NCI-H128 (cell line): Measurements from ENCODE around the gene KLHDC9.
"Not testable (repeated sequence)": the region's sequence is repeated elsewhere in the genome, so short reads cannot be mapped to it uniquely, and the experiment has no call there.

ENCODE experiments used
- DNase-seq: peaks from one replicate; lab custom pipeline; 2025; ENCODE audit not compliant: unreplicated experiment; lab: John Stamatoyannopoulos, UW

Gene KLHDC9, protein sequence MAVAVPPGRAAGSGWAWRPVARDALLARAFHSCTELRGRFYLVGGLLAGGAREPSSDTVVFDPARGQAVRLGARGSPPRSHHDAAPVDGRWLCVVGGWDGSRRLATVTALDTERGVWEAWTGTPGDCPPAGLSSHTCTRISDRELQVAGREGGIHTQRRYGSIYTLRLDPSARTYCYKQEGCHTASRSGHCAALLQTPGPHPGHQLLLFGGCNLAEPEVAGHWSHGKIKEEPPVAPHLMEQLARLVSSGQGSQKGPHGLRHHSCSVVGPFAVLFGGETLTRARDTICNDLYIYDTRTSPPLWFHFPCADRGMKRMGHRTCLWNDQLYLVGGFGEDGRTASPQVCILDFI

DNA sequence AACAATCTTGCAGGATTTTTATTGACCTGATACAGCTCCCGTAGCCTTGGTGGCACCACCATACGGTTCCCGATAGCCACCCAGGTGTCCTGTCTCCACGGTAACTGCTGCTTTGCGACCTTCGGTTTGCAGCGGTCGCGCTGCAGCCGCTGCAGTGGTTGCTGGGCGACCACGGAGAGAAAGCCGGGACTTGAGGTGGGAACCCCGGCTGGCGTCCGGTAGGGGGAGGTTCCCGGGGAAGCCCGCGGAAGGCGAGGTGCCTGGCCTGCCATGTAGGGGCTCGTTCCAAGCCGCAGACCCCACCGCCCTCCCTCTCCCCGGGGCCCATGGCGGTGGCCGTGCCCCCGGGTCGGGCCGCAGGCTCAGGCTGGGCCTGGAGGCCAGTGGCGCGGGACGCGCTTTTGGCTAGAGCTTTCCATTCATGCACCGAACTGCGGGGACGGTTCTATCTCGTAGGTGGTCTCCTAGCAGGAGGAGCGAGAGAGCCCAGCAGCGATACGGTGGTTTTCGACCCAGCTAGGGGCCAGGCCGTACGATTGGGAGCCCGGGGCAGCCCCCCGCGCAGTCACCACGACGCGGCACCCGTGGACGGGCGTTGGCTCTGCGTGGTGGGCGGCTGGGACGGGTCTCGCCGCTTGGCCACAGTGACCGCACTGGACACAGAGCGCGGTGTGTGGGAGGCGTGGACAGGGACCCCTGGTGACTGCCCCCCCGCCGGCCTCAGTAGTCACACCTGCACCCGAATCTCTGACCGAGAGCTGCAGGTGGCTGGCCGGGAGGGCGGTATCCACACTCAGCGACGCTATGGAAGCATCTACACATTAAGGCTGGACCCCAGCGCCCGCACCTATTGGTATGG, at the start of gene KLHDC9:
KLHDC9 (plus strand) TSS at position 152 of the 859 bp plus-strand sequence; CDS start at position 327, 175 bp downstream.
- DNase-seq: peak; percentile 80

DNA sequence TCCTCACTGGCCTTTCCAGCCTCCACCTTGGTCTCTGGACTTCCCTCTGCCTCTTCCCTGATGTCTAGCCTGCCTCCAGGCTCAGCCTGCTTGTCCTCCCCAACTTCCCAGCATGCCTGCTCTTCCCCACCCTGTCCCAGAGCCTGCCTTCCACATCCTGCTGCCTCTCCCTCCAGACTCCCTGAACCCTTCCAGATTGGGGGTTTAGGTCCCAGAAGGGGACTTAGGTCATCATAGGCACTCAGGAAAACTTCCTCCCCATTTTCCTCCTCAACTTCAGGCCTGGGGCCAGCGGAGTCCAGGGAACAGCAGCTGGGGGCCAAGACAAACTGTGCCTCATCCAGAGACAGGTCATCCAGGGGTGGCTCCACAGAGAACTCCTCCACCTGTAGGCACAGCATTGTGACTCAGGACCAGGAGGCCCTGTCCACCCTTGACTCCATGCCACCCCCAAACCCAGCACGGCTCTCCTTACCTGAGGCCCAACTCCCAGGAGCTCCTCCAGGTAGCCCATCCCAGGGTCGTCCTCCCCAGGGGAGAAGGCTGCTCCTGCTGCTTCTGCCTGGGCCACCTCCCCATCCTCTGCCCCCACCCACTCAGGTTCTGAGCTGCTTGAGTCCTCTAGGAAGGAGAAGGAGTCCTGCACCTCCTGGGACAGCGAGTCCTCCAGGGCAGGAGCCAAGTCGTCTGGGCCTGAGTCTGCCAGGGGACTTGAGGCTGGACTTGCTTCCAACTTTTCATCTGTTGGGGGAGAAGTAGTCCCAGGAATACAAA, 49.0 kb upstream of the KLHDC9 start:
- no peak for DNase-seq

DNA sequence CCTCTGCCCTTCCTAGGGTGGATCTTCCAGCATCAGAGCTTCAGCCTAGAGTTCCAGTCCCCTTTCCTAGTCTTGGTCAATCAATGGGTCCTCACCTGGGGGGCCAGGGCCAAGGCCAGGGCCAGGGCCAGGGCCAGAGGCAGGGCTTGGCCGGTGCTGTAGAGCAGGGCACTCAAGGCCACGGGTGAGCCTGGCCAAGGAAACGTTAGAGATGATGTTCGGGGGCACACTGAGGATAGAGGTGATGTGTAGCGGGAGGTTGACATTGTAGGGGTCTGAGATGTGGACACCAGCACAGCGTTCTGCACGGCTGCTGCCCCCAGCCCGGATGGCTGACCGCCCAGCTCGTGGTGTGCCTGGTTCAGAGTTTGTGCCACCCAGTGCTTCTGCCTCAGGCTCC, 46.9 kb upstream of the KLHDC9 start:
- no peak for DNase-seq

DNA sequence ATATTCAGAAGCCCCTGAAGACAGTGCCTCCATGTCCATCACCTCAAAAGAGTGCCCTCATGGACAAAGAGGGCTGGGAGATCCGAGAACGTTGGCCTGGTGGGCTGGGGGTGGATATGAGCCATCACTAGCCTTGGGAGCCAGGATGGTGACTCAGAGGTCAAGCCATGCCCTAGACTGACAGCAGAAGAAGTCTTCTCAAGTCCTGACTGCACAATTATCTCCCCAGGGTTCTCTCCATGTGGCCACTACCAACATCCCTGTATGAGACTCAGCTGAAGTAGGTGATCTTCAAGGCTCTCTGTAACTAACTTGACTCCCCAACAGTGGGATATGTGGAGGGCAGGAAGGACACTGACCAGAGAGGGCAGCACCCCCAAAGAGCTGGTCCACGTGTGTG, 45.3 kb upstream of the KLHDC9 start:
- DNase-seq: no peak

DNA sequence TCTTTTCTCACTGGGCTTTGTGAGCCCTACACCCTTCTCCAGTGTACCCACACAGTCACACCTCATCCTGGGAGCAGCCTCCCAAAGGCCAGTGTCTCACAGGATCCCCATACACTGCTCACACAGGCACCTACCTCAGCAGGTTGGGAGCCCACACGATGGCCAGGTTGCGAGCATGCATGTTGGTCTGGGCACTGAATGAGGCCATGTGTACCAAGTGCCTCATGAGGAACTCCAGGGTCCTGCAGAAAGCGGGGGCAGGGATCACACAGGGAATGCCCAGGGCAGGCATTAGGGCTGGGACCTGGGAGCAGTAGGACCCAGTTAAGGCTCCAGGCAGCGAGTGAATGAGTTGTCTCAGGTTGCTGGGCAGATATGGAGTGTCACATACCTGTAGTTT, 43.9 kb upstream of the KLHDC9 start:
- DNase-seq: no peak

DNA sequence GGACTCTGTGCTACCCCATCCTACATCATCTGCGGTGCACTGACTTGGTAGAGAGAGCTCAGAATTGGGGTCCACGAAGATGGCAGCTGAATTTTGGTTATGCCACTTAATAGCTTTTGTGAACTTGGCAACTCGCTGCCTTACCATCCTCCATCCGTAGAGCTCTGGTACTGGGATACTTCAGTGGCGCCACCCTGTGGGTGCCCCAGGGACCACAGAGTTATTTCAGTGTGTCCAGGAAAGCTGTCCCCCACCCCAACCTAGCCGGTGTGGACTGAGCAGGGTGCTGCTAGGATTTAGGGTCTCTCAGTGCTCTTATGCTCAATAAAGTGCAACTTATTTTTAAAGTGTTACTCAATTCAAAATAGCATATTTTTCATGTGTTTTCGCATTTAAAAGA, 43.4 kb upstream of the KLHDC9 start:
- no peak for DNase-seq

DNA sequence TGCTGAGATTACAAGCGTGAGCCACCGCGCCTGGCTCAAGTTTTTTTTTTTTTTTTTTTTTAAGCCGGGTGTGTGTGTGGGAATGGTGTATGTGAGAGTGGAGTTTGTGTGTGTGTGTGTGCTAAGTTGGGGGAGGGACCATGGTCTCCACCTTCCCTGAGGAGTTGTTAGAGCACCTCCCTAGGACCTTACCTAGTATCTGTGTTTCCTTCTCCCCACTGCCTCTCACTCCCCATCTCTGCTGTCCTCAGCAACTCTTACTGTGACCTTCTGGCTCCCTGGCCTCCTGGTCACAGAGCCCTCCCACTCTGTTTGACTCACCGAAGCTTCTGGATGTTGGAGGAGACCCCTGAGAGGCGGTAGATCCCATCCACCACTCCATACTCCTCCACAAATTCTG, 38.9 kb upstream of the KLHDC9 start:
- no peak for DNase-seq

DNA sequence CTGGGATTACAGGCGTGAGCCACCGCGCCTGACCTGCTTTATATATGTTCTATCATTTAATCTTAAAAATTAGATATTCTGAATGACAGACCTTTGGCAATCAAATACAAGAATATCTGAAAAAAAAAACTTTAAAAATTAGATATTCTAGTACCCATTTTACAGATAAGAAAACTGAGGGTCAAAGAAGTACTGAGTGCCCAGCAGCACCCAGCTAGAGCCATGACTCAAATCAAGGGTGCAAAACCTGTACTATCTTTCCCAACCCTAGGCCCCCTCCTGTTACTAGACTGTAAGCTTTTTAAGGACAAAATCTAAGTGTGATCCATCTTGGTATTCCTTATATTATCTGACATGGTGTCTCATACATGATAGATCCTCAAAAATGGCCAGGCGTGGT, 36.7 kb upstream of the KLHDC9 start:
- no peak for DNase-seq

DNA sequence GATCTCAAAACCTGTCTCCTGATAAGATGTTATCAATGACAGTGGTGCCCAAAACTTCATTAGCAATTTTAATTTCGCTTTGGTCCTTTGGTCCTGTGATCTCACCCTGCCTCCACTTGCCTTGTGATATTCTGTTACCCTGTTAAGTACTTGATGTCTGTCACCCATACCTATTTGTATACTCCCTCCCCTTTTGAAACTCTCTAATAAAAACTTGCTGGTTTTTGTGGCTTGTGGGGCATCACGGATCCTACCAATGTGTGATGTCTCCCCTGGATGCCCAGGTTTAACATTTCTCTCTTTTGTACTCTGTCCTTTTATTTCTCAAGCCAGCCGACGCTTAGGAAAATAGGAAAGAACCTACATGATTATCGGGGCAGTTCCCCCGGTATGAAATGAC, 34.2 kb upstream of the KLHDC9 start:
- not testable (repeated sequence) for DNase-seq

DNA sequence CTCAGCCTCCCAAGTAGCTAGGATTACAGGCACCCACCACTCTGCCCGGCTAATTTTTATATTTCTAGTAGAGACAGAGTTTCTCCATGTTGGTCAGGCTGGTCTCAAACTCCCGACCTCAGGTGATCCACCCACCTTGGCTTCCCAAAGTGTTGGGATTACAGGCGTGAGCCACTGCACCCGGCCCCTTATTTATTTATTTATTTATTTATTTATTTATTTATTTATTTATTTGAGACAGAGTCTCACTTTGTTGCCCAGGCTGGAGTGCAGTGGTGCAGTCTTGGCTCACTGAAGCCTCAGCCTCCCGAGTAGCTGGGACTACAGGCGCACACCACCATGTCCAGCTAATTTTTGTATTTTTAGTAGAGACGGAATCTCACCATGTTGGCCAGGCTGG, 32.5 kb upstream of the KLHDC9 start:
- not testable (repeated sequence) for DNase-seq

DNA sequence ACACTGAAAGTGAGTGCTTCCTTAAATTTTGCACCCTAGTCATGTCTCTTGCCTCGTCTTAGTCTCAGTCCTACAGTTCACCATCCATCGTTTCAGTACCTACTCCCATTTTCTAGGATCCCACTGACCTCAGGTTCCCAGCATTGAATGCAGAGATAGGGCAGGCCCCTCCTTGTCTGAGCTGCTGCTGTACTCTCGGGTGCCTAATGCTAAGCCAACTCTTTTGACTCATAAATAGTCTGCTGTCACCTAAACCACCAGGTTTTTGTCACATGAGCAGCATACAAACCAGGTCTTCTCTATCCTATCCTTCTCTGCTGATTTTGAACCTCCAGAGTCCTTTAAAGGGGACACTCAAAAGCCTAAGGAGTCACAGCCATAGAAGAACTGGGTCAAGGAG, 31.5 kb upstream of the KLHDC9 start:
- DNase-seq: no peak

DNA sequence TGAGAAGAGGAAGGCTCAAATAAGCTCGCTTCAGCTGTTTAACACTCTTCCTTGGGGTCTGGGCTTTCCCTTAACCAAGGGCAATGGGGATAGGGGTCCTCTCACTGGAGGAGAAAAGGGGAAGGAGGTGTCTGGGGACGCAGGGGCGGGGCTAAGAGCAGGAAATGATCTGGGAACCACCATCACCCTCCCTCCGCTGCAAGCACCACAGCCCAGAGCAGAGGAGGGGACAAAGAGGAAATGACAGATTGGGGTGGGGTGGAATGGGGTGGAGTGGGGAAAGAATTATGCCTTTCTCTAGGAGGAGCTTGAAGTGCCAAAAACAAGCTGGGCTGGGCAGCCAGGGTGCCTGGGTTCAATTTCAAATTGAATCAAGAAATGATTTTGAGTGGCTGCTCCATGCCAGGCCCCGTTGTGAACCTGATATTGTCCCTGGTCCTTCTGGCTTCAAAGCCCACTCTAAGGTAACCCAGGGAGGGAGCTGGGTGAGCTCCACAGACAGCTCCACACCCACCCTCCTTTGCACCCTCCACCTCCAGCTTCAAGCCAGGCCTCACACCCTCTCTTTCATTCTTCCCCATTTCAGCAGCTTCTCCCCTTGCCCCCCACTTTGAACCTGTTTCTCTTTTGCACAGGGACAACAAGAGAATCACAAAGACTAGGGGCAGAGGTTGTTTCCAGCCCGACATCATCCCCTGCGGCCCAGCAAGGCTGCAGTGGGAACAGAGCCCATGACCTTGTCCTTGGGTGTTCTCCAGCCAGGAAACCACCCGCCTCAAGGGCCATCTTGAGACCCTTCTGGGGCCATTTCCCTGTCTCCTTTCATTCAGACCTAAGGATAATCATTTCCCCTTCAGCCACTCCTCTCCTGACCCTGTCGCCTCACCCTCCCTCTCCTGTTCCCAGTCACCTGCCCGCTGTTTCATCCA, 29.6 kb upstream of the KLHDC9 start:
- no peak for DNase-seq

DNA sequence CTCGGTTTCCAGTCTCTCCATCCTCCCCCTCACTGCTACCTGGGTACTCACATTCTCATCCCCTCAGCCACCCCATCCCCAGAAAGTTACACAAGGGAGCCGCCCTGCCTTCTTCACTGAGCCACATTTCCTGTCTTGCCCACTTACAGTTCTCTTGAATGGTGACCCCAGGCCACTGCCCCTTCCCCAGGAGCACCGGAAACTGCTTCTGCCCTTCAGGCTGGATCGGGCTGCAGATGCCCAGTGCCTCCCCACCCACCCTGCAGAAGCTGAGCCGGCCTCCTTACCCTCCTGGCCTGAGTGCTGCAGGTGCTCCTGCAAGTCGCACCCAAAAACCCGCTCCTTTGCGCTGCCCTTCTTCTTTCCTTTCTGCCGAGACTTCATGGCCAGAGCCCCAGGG, 28.9 kb upstream of the KLHDC9 start:
- no peak for DNase-seq

DNA sequence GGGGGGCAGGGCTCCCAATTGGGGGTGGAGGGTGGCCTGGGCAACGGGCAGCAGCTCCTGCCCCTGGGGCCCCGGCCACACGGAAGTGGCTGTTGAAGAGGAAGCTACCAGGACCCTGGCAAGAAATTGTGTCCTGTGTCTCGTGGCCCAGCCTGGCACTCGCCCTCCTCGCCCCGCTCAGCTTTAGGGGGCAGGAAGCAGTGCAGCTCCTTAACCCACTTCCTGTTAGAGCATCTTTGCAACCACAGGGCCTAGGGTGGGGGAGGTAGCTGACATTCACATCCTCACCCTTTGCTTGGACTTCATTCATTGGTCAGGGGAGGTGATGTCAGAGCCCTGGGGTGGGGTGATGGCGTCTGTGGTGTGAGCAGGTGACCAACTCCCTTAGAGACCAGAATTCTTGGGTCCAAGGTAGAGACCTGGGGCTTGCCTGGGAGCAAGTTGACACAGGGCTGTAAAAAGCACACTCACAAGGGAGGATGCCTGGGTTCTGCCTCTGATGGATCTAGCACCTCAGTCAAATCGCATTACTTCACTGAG, 28.4 kb upstream of the KLHDC9 start, which contains the start of gene ARHGAP30:
ARHGAP30 (minus strand) TSS at position 161 of the 540 bp plus-strand sequence. CDS start 267 bp downstream, outside the sequence.
- no peak for DNase-seq

DNA sequence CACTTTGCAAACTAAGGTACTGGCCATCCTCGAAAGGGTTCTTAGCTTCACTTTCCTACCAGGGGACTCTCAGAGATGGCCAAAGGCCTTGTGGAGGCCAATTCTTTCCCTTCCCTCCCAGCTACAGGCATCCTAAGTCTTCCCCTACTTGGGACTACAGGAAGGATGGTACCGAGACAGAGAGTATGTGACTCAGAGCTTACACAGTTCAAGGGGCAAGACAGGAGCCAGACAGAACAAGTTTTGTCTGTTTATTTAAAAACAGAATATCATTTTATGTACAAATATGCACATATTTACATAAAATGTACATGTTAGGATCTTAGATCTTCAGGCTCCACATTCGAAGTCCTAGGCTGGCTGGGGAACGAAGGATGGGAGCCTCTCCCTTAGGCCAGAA, 27.4 kb upstream of the KLHDC9 start:
- DNase-seq: no peak

DNA sequence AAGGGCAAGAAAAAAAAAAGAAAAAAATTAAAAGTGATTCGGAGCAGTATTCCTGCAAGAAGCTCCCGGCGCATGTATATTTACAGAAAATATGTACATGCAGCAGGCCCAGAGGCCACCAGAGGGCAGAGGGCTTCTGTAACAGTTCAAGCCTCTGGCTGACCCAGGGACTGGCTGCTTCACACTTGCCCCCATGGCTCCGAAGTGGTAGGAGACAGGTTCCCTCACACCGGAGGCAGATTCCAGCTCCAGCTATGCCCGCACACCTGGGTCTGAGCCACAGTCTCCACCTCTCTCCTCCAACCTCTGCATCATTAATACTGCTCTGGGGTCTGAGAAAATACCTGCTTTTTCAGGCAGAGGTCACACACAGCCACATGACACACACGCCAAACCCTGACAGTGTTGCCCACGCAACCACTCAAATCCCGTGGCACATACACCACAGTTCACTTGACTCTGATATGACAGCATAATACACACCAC, 26.2 kb upstream of the KLHDC9 start:
- no peak for DNase-seq

DNA sequence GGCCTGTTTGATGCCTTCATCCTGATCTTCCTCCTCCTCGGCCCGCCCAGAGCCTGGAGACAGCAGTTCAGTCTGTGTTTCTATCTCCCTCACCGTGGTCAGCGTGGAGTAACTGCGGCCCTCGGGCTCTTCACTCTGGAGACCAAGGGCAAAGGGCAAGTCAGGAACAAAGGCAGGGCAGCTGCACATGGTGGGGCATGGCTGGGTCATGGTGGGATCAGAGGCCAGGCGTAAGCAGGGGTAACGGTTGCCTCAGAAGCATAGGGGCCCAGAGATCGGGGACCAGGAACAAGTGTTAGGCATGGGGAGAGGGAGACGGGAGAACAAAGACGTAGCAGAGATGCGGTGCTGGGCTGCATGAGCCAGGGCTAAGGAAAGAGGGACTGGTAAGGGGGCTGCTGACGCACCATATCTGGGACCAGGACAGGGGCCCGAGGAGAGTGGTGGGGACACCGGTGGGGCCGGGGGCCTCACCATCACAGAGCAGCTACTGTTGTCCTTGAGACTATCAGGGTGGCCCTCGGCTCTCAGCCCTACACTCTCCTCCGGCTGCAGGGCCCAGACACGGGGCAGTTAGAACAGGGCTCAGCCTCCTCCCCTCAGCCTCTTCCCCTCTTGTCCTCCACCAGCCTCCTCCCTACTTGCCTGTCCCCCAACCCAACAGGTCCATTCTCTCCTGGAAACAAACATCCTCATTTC, 25.3 kb upstream of the KLHDC9 start:
- DNase-seq: no peak

DNA sequence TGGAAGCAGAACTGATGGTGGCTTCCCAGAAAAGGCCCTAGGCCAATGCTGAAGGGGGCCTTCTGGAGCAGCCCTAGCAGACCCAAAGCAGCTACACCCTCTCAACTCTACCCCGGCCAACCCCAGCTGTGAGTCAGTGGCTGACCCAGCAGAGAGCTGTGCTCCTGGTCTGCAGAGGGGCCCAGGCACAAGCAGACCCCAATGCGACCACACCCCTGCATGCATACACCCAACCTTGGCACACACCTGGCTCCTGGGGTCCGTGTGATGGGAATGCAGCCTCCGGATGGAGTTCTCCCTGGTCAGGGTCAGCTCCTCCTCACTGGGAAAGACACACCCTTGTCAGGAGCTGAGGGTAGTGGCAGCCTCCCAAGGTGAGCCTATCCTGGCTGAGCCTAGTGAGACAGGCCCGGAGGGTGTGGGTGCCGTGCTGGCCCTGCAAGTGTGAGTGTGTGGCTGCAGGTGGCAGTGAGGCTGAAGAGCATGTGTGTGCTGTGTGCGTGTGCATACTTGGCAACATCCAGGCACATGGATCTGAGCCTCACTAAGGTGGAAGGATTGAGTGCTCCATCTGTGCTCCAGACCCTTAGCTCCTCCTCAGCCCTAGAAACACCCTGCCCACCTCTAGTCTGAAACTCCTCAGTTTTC, 24.6 kb upstream of the KLHDC9 start:
- no peak for DNase-seq
